Measurements from ENCODE around the gene ACTR5.

GRCh38 chr20:38818113-38819065 is 70.1 kb downstream of the ACTR5 start:
- no peak; the same call in 1 of the 2 replicates for TF ChIP-seq POLR2A (IDR thresholded peaks at IDR 0.05; ENCODE audit: low read depth, low read length)
- no peak; the same call in 1 of the 2 replicates for TF ChIP-seq POLR2AphosphoS5 (IDR thresholded peaks at IDR 0.05; ENCODE audit: low read depth, low read length)

Data from GM12892 (cell line).